Activated T-cell treated with anti-CD3 and anti-CD28 coated beads for 24 hours (primary cell): Measurements from ENCODE around the gene NES.
A peak's percentile ranks its signal among the peaks of the same experiment; 100 is the strongest.

Source experiments
- DNase-seq: peaks from one replicate; pipeline ENCODE4 v3.0.0-alpha.2; 2020; ENCODE audit warnings: low read depth

The NES gene

GRCh38 chr1:156662005-156662799 lies 15.0 kb downstream of the NES start:
- no peak for DNase-seq

DNA sequence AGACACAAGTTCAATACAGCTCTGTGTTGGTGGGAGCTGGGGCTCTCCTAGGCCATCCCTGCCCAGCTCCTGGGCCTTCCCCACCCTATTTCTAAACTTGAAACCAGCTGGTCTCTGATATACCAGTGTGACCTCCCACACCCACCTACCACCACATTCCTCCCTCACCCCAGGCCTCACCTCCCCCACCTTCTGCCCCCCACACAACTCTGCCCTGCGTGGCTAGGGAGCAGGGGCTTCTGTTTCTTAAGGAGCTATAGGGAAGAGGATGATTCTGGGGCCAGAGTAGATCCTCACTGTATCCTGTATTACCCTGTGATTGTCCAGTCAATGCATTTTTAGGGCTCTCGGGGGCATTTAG lies 16.5 kb downstream of the NES start:
- DNase-seq = no peak

GRCh38 chr1:156659988-156660751 lies 17.0 kb downstream of the NES start:
- DNase-seq = peak; percentile 90

DNA sequence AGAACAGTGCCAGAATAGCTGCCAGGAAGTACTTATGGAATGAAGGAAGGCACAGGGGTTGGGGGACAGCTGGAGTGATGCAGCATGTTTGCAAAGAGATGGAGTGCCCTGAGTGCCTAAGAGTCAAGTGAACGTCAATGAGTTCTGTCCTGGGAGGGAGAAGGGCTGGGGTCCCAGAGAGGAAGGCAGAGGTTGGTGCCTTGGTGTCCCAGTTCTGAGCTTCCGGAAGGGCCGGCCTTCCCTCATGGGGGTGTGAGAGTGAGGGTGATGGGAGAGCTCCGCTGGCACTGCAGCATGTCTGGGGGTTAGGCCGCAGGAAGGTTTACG lies 17.6 kb downstream of the NES start:
- no peak for DNase-seq

DNA sequence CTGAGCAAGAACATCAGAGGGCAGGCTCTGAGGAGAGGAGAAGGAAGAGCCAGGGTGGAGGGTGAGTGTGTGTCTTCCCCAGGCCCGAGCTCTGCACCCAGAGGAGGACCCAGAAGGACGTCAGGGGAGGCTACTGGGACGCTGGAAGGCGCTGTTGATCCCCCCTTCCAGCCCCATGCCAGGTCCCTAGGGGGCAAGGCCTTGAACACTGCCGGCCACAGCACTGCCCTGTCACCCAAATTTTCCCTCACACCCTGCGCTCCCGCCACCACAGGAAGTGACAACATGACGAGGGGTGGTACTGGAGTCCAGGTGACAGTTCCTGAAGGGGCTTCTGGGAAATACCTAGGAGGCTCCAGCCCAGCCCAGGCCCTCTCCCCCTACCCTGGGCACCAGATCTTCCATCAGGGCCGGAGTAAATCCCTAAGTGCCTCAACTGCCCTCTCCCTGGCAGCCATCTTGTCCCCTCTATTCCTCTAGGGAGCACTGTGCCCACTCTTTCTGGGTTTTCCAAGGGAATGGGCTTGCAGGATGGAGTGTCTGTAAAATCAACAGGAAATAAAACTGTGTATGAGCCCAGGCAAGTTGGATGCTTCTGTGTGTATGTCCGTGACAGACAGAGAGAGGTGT lies 18.1 kb downstream of the NES start:
- no peak for DNase-seq

GRCh38 chr1:156658496-156658895 lies 18.7 kb downstream of the NES start:
- DNase-seq = no peak

- DNase-seq = no peak
Measured at GRCh38 chr1:156657741-156658319, 19.4 kb downstream of the NES start.

DNA sequence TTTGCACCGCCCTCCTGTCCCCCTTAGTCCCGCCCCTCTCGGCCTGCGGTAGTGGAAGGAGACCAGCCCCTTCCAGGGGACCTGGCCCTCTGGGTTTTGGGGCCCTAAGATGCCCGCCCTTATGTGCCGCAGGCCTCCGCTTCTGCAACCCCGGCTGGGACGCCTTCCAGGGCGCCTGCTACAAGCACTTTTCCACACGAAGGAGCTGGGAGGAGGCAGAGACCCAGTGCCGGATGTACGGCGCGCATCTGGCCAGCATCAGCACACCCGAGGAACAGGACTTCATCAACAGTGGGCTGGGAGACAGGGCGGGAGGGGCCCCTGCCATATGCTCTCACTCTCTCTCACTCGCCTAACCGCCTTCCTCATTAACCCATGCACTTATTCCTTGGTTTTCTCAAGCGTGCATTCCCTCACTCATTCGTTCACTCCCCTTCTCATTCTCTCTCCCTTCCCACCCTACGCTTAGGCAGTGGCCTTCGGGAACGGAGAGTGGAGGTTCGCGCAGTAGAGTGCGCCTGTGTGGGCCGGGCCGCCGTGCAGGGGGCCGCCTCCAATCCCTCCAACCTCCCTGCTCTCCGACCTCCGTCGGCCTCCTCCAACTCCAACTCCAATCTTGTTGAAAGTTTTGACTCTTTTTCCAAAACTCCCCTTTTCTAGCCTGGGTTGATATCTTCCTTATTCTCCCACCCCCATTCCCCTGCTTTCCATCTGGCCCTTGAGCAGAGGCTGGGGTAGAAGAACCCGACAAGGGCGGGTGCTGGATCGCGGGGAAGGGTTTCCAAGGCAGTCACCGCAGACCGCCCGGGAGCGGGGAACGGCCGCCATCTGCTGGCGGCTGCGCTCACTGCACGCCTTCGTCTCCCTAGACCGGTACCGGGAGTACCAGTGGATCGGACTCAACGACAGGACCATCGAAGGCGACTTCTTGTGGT lies 20.1 kb downstream of the NES start:
- DNase-seq = peak; percentile 70

DNA sequence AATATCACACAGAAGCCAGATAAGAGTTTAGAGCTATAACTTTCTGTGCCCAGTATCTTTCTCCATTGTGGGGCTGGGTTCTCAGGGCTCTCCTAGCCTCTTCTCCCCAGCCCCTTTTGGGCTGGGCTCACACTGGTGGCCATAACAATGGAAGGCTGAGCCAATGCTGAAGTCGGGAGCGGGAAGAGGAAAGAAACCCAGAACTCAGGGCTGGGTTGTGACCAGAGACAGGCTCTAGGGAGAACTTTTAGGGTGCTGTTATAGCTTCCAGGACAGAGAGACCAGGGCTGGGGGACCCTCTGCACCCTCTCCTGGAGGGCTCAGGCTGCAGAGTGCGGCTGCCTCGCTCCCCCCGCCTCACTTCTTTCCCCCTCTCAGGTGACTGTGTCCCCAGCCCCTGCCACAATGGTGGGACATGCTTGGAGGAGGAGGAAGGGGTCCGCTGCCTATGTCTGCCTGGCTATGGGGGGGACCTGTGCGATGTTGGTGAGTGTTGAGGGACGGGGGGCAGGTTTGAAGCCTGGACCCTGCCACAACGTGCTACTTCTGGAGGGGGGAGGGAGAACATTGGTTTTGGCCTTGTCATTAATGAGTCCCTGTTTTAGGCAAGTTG lies 21.2 kb downstream of the NES start:
- DNase-seq = no peak

- DNase-seq = no peak
Measured at GRCh38 chr1:156655151-156655903, 21.9 kb downstream of the NES start.

GRCh38 chr1:156654700-156655099 lies 22.5 kb downstream of the NES start:
- DNase-seq = no peak

GRCh38 chr1:156652992-156653355 lies 24.2 kb downstream of the NES start:
- no peak for DNase-seq

GRCh38 chr1:156652131-156652991 lies 24.8 kb downstream of the NES start:
- no peak for DNase-seq

DNA sequence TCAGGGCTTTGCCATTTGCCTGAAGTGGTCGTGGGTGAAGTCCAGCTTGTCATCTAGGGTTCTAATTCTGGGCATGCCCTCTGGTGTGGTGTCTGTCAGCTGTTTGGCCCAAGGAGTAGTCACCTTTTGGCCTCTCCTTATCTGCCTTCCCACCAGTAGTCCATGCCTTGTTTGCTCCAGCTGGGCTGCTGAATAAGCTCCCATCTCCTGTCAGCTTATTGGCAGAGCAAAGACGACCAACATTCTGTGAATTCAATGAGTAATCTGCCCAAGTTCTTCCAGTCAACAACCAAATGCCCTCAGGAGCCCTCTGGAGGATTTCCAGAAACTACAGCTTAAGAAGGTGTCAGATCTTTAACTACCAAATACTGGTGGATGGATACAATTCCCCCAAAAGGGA lies 28.3 kb downstream of the NES start:
- no peak for DNase-seq

DNA sequence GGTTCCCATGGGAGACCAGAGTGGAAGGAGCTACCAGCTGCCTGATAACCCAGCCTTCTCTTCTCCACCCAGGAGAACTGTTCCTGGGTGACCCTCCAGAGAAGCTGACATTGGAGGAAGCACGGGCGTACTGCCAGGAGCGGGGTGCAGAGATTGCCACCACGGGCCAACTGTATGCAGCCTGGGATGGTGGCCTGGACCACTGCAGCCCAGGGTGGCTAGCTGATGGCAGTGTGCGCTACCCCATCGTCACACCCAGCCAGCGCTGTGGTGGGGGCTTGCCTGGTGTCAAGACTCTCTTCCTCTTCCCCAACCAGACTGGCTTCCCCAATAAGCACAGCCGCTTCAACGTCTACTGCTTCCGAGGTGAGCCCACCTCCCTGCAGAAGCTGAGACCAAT lies 28.7 kb downstream of the NES start:
- no peak for DNase-seq

- DNase-seq = no peak
Measured at GRCh38 chr1:156647351-156647750, 29.9 kb downstream of the NES start.

DNA sequence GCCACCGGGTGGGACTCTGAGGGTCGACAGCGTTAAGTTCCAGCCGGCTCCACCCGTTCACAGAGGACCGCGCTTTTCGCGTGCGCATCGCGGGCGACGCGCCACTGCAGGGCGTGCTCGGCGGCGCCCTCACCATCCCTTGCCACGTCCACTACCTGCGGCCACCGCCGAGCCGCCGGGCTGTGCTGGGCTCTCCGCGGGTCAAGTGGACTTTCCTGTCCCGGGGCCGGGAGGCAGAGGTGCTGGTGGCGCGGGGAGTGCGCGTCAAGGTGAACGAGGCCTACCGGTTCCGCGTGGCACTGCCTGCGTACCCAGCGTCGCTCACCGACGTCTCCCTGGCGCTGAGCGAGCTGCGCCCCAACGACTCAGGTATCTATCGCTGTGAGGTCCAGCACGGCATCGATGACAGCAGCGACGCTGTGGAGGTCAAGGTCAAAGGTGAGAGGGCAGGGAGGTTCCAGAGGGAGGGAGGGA lies 30.4 kb downstream of the NES start:
- DNase-seq = no peak

GRCh38 chr1:156645666-156646065 lies 31.5 kb downstream of the NES start:
- DNase-seq = no peak

DNA sequence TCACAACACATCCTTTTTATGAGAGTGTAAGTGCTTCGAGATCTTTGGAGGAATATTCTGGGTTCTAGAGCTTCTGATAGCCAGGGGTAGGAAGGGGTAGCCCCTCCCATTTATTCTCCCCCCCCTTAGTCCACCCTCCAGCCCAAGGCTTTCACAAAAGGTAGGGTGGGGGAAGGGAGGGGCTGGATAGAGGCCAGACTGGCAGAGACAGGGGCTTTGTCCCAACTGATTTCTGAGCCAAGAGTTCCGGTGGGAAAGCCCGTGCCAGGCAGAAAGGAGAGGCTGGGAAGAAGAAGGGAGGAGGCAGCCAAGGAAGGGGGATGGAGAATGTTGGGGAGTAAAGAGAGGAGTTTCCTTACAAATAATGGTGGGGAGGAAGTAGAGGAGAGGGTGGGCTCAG lies 32.2 kb downstream of the NES start:
- DNase-seq = no peak

DNA sequence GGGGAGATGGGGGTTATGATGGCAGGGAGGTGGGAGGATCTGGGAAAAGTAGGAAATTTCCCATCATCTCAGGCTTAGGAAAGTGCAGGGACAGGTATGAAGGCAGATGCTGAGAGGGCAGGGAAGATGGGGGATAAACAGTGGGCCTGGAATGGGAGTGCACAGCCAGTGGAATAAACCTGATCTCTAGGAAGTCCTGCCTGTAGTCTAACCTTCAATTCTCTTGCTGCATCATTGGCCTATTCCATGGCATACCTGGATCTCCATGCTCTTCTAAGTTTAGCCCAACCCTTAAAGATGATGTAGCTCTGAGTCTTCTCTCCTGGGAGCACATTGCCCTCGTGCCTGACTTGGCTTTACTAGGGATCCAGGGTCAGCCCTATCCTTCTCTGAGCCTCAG lies 32.6 kb downstream of the NES start:
- no peak for DNase-seq
